K562 (cell line): ENCODE data around the gene CGNL1. TPM values are rescaled to one million over a fixed set of nuclear protein-coding genes. Genes with fewer than 3 reads are reported as not detected.

Source experiments
- ATAC-seq: fragments of 200-7000 bp; cut with Tn5 transposase; 3 replicates; pipeline ENCODE4 v1.9.1; 2020; ENCODE audit warnings: moderate library complexity
- BruUV-seq: library from RNA; stranded (reverse); fragments of 400-500 nt; replicated peaks from 2 replicates; lab custom pipeline; 2021; lab: Mats Ljungman, UMichigan
- CTCF ChIA-PET: fragments of 300-600 bp; formaldehyde crosslinking; extraction: SDS; loops from one replicate; lab custom pipeline; 2021; ENCODE audit warnings: low intra/inter-chr PET ratio; lab: Yijun Ruan, JAX
- POLR2A ChIA-PET: fragments of 300-600, 350-650 bp; sonication (Branson Sonifier 250); formaldehyde crosslinking; extraction: SDS; loops from one replicate; lab custom pipeline; 2021; ENCODE audit warnings: antibody characterized with exemption, inconsistent platforms; lab: Yijun Ruan, JAX
- DNase-seq, 4 experiments: peaks; one replicate each; pipeline versions ENCODE4 v3.0.0 to v3.0.0-alpha.2; 2011 to 2018; ENCODE audit warnings: low spot score in 3 of 4, mixed read lengths in 3 of 4; ENCODE audit errors: extremely low read depth in 1 of 4
- FAIRE-seq: peaks from 2 replicates; lab custom pipeline; 2011; peaks lifted over from hg19 to GRCh38; lab: Jason Lieb, UNC
- H2AFZ ChIP-seq: 2 replicates; pipeline ENCODE4 v1.6.0; 2011; ENCODE audit warnings: low read depth, low read length, control low read depth, inconsistent platforms
- H3K27ac ChIP-seq: fragments of 200-600 bp; 3 replicates; pipeline ENCODE4 v1.8.0; 2011; ENCODE audit warnings: low read depth, mild to moderate bottlenecking, control low read depth, inconsistent platforms, low read length, moderate library complexity, mixed read lengths; ENCODE audit errors: extremely low read depth
- H3K27me3 ChIP-seq, 2 experiments: fragments of 300-600 bp in 1 of 2; 2 replicates in 1 of 2; 3 replicates in 1 of 2; pipeline versions ENCODE4 v1.6.0 to v1.8.0; 2011; ENCODE audit warnings: inconsistent platforms in 2 of 2, low read length in 2 of 2, mild to moderate bottlenecking in 1 of 2, mixed read lengths in 1 of 2, moderate library complexity in 1 of 2; ENCODE audit not compliant: control insufficient read depth in 2 of 2, insufficient read depth in 2 of 2
- H3K36me3 ChIP-seq: fragments of 300-600 bp; 3 replicates; pipeline ENCODE4 v1.8.0; 2011; ENCODE audit warnings: mild to moderate bottlenecking, low read length, inconsistent platforms; ENCODE audit not compliant: control insufficient read depth, insufficient read depth
- H3K4me1 ChIP-seq, 2 experiments: fragments of 200-600 bp in 1 of 2; replicated peaks in 1 of 2; 2 replicates in 1 of 2; 3 replicates in 1 of 2; pipeline versions ENCODE4 v1.5.1 to v1.8.0; 2011; ENCODE audit warnings: inconsistent platforms in 2 of 2, low read length in 2 of 2, mild to moderate bottlenecking in 1 of 2, mixed read lengths in 1 of 2, moderate library complexity in 1 of 2; ENCODE audit not compliant: control insufficient read depth in 2 of 2, insufficient read depth in 2 of 2
- H3K4me2 ChIP-seq: 2 replicates; pipeline ENCODE4 v1.6.1; 2011; ENCODE audit warnings: low read length, control low read depth, inconsistent platforms, mixed read lengths; ENCODE audit not compliant: insufficient read depth
- H3K4me3 ChIP-seq: fragments of 200-600 bp; sonication (generic), shearing (Covaris generic); 2 replicates; pipeline ENCODE4 v1.5.1; 2016; ENCODE audit warnings: control low read depth, inconsistent platforms
- H3K79me2 ChIP-seq: fragments of 200-600 bp; 3 replicates; pipeline ENCODE4 v1.8.0; 2011; ENCODE audit warnings: low read length, inconsistent platforms; ENCODE audit not compliant: control insufficient read depth, insufficient read depth
- H3K9ac ChIP-seq, 2 experiments: 2 replicates each; pipeline versions ENCODE4 v1.6.0 to v1.6.1; 2011; ENCODE audit warnings: low read depth in 2 of 2, low read length in 2 of 2, control low read depth in 1 of 2, inconsistent platforms in 1 of 2, mild to moderate bottlenecking in 1 of 2, mixed read lengths in 1 of 2; ENCODE audit not compliant: insufficient read depth in 1 of 2
- H3K9me1 ChIP-seq: one replicate; pipeline ENCODE4 v1.6.0; 2011; ENCODE audit warnings: inconsistent platforms, mild to moderate bottlenecking, low read length, moderate library complexity; ENCODE audit not compliant: control insufficient read depth, insufficient read depth
- H3K9me3 ChIP-seq: replicated peaks from 2 replicates; pipeline ENCODE4 v1.5.1; 2011; ENCODE audit warnings: low read depth, low read length, inconsistent platforms; ENCODE audit not compliant: control insufficient read depth, insufficient read depth
- H4K20me1 ChIP-seq: replicated peaks from 2 replicates; pipeline ENCODE4 v1.6.1; 2011; ENCODE audit warnings: low read length, inconsistent platforms, mixed read lengths; ENCODE audit not compliant: control insufficient read depth, insufficient read depth
- ARID2 ChIP-seq: fragments of 450-650 bp; IDR thresholded peaks from 2 replicates; pipeline ENCODE4 v1.6.1; 2017; ENCODE audit warnings: antibody characterized with exemption, mild to moderate bottlenecking
- CCNT2 ChIP-seq: IDR thresholded peaks from 2 replicates; pipeline ENCODE4 v1.6.1; 2011; ENCODE audit warnings: borderline replicate concordance, low read depth, mild to moderate bottlenecking, moderate library complexity, mixed read lengths, low read length; ENCODE audit not compliant: insufficient read length; ENCODE audit errors: extremely low read depth
- KHSRP ChIP-seq: fragments of 450-650 bp; IDR thresholded peaks from 2 replicates; pipeline ENCODE4 v1.6.1; 2017
- NONO ChIP-seq, 2 experiments: fragments of 200-400 bp in 1 of 2; fragments of 450-650 bp in 1 of 2; formaldehyde crosslinking in 1 of 2; IDR thresholded peaks; 2 replicates each; pipeline ENCODE4 v1.6.1; 2017; ENCODE audit warnings: low read depth in 2 of 2, mild to moderate bottlenecking in 2 of 2, moderate library complexity in 2 of 2, low read length in 1 of 2
- TAF7 ChIP-seq: fragments of 450-650 bp; IDR thresholded peaks from 2 replicates; pipeline ENCODE4 v1.6.1; 2016; ENCODE audit warnings: missing genetic modification characterization, missing compliant biosample characterization
- TBP ChIP-seq: optimal IDR thresholded peaks from 2 replicates; pipeline ENCODE3; 2011; ENCODE audit warnings: low read depth, low read length, improper control_type of control experiment
- ZHX1 ChIP-seq: fragments of 150-350 bp; conservative IDR thresholded peaks from 2 replicates; pipeline ENCODE4 v1.6.1; 2014; ENCODE audit warnings: low read length
- WGBS: fragments of 100-300 bp; shearing (Covaris generic); methylation state at CpG from one replicate; pipeline ENCODE4 v1.1.6; 2016; ENCODE audit warnings: low coverage, mixed read lengths; ENCODE audit not compliant: insufficient coverage; ENCODE audit errors: missing lambda C conversion rate; 5-methylcytosine and 5-hydroxymethylcytosine counted together
- in situ Hi-C: fragments of 300-500 bp; cut with MboI; formaldehyde crosslinking; loops from 4 replicates; pipeline ENCODE4 v1.15.0; 2018; ENCODE audit warnings: inconsistent platforms, mixed read lengths
- intact Hi-C: fragments of 100-400 bp; cut with micrococcal nuclease; formaldehyde crosslinking; loops from 2 replicates; pipeline ENCODE4 v1.14.2; 2022
- polyA plus RNA-seq, 8 experiments: library from polyadenylated mRNA; depleted of rRNA in 4 of 8; stranded (reverse) in 5 of 8; unstranded in 3 of 8; fragments of >200 nt; fragmentation: Nextera tagmentation in 2 of 8; fragmentation: Illumina TruSeq in 1 of 8; extraction: Ambion mirVana in 2 of 8; extraction: Trizol in 1 of 8; gene quantifications; 2 replicates each; pipeline versions ENCODE4 v1.2.1 to v1.2.3, GENCODE V29; 2011 to 2014; ENCODE audit warnings: inconsistent platforms in 1 of 8, missing spikeins in 1 of 8
- total RNA-seq, 7 experiments: library from RNA; depleted of rRNA in 6 of 7; stranded (reverse); fragments of >200 nt in 6 of 7; fragmentation: Illumina TruSeq in 2 of 7; extraction: Trizol in 2 of 7; gene quantifications; 2 replicates each; pipeline versions ENCODE4 v1.2.1 to v1.2.3, GENCODE V29; 2011 to 2021; ENCODE audit warnings: low replicate concordance in 1 of 7
- TF ChIP-seq, protein P1 (sequence below), 2 experiments: fragments of 450-650 bp; formaldehyde crosslinking in 1 of 2; IDR thresholded peaks; 2 replicates each; pipeline versions ENCODE4 v1.4.0 to v1.6.1; 2014 to 2020; ENCODE audit warnings: mild to moderate bottlenecking in 2 of 2, borderline replicate concordance in 1 of 2, low read depth in 1 of 2

CGNL1 gene
- total and polyA plus RNA-seq, 9 of the 15 experiments (the other 6 are each of a cell fraction or from before 2014, with no cell fraction given): 0.01 to 0.07 TPM; not detected in 7

- CTCF ChIA-PET: interaction anchor here (0.6 to 2.3 kb wide), 9 partner anchors 24 to 844 kb away, joined by 3 to 29 read pairs (median 3); no protein-coding TSS in a partner anchor
- Histone ChIP-seq H3K9ac (no peak overlapping the region), H3K4me2 (no peak overlapping the region), H3K79me2 (no peaks in the 10 kb centered on the region), H3K9me1 (no peaks in the 10 kb centered on the region), H3K27me3 (no peaks in the 10 kb centered on the region), H3K27ac (no peak overlapping the region), H3K9me3 (no peaks in the 10 kb centered on the region), H2AFZ (0 out of 2 replicates have a peak overlapping the region, but pooled peaks have one; percentile 14), H3K36me3 (no peaks in the 10 kb centered on the region), H4K20me1 (no peaks in the 10 kb centered on the region), H3K4me1 (peaks cover 5 to 10% of the 10 kb centered on the region in 2 experiments), H3K4me3 (no peak overlapping the region)
- in situ Hi-C loops (loop anchor here (5.0 kb wide), 1 partner anchor 192 kb away; no protein-coding TSS in a partner anchor), intact Hi-C loops (loop anchor here (1.0 to 10.0 kb wide), 3 partner anchors 94 to 202 kb away; no protein-coding TSS in a partner anchor)
- 2% methylated on average over 5 of the region's 5 CpGs for WGBS
- ATAC-seq (peak; percentile 82), FAIRE-seq (peak; percentile 94), DNase-seq (peak; percentile 58 to 77 (median 72))
- no TSS peak for BruUV-seq
- POLR2A ChIA-PET: interaction anchor here (0.7 to 1.1 kb wide), 2 partner anchors 12 to 15 kb away, joined by 3 to 4 read pairs; no protein-coding TSS in a partner anchor
- TF ChIP-seq NONO (IDR thresholded peaks at IDR 0.05; ENCODE audit: low read depth in 2 of 2, low read length in 1 of 2): no peak
- no peak for TF ChIP-seq ZHX1
- TF ChIP-seq TAF7: no peak
- no peak for TF ChIP-seq KHSRP
- TF ChIP-seq TBP: no peak
- TF ChIP-seq ARID2: peak; percentile 54; the same call in 1 of the 2 replicates
- TF ChIP-seq, protein P1, sequence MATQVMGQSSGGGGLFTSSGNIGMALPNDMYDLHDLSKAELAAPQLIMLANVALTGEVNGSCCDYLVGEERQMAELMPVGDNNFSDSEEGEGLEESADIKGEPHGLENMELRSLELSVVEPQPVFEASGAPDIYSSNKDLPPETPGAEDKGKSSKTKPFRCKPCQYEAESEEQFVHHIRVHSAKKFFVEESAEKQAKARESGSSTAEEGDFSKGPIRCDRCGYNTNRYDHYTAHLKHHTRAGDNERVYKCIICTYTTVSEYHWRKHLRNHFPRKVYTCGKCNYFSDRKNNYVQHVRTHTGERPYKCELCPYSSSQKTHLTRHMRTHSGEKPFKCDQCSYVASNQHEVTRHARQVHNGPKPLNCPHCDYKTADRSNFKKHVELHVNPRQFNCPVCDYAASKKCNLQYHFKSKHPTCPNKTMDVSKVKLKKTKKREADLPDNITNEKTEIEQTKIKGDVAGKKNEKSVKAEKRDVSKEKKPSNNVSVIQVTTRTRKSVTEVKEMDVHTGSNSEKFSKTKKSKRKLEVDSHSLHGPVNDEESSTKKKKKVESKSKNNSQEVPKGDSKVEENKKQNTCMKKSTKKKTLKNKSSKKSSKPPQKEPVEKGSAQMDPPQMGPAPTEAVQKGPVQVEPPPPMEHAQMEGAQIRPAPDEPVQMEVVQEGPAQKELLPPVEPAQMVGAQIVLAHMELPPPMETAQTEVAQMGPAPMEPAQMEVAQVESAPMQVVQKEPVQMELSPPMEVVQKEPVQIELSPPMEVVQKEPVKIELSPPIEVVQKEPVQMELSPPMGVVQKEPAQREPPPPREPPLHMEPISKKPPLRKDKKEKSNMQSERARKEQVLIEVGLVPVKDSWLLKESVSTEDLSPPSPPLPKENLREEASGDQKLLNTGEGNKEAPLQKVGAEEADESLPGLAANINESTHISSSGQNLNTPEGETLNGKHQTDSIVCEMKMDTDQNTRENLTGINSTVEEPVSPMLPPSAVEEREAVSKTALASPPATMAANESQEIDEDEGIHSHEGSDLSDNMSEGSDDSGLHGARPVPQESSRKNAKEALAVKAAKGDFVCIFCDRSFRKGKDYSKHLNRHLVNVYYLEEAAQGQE (IDR thresholded peaks at IDR 0.05; ENCODE audit: borderline replicate concordance): peak; percentile 82
- TF ChIP-seq, protein P1 (CRISPR knock-in tag; IDR thresholded peaks at IDR 0.05; ENCODE audit: low read depth): no peak
- no peak for TF ChIP-seq CCNT2
Measured at GRCh38 chr15:57340682-57341259, 35.5 kb upstream of the CGNL1 start.
